ENCODE data around the gene GSG1. TPM values are rescaled to one million over a fixed set of nuclear protein-coding genes. Genes with fewer than 3 reads are reported as not detected.

GSG1 gene
- polyA plus RNA-seq, 1 donor = 1.6 TPM

GRCh38 chr12:13101821-13102375, 1.6 kb downstream of the GSG1 start:
- Histone ChIP-seq H3K27ac (ENCODE audit: low read length) (peak overlapping the region; percentile 63), H3K9me3 (ENCODE audit: control insufficient read depth, low read depth, low read length) (no peaks in the 10 kb centered on the region), H3K4me3 (ENCODE audit: low read length) (peak overlapping the region; percentile 59), H3K36me3 (ENCODE audit: control insufficient read depth, insufficient read depth, low read length) (no peaks in the 10 kb centered on the region), H3K4me1 (ENCODE audit: control insufficient read depth, insufficient read depth, low read length) (peaks cover 29% of the 10 kb centered on the region), H3K27me3 (ENCODE audit: control insufficient read depth, insufficient read depth, low read length) (no peaks in the 10 kb centered on the region)
- WGBS (ENCODE audit: insufficient coverage, low lambda C conversion rate) = no CpG with 5 or more reads among the region's 10 CpGs
- peak in 1 of 2 donors; percentile 71 for DNase-seq

- Histone ChIP-seq H3K4me3 (ENCODE audit: low read length) (peak overlapping the region; percentile 59), H3K36me3 (ENCODE audit: control insufficient read depth, insufficient read depth, low read length) (no peaks in the 10 kb centered on the region), H3K4me1 (ENCODE audit: control insufficient read depth, insufficient read depth, low read length) (peaks cover 29% of the 10 kb centered on the region), H3K27me3 (ENCODE audit: control insufficient read depth, insufficient read depth, low read length) (no peaks in the 10 kb centered on the region), H3K27ac (ENCODE audit: low read length) (peak overlapping the region; percentile 63), H3K9me3 (ENCODE audit: control insufficient read depth, low read depth, low read length) (no peaks in the 10 kb centered on the region)
- WGBS (ENCODE audit: insufficient coverage, low lambda C conversion rate) = 0% methylated on average over 4 of the region's 79 CpGs
- DNase-seq = peak; percentile 90 to 94
Measured at GRCh38 chr12:13100882-13101769, 2.3 kb downstream of the GSG1 start.

- no CpG with 5 or more reads among the region's 6 CpGs for WGBS (ENCODE audit: insufficient coverage, low lambda C conversion rate)
- peaks cover 29% of the 10 kb centered on the region for H3K4me1 ChIP-seq (ENCODE audit: control insufficient read depth, insufficient read depth, low read length)
- H3K27ac ChIP-seq (ENCODE audit: low read length) = peak overlapping the region; percentile 45
- no peaks in the 10 kb centered on the region for H3K9me3 ChIP-seq (ENCODE audit: control insufficient read depth, low read depth, low read length)
- no peak for DNase-seq
- peak overlapping the region; percentile 59 for H3K4me3 ChIP-seq (ENCODE audit: low read length)
- no peaks in the 10 kb centered on the region for H3K36me3 ChIP-seq (ENCODE audit: control insufficient read depth, insufficient read depth, low read length)
- H3K27me3 ChIP-seq (ENCODE audit: control insufficient read depth, insufficient read depth, low read length) = no peaks in the 10 kb centered on the region
Measured at GRCh38 chr12:13100605-13100881, 2.9 kb downstream of the GSG1 start.

GRCh38 chr12:13099844-13100604, 3.4 kb downstream of the GSG1 start:
- H3K9me3 ChIP-seq (ENCODE audit: control insufficient read depth, low read depth, low read length) = no peaks in the 10 kb centered on the region
- no peak overlapping the region for H3K4me3 ChIP-seq (ENCODE audit: low read length)
- H3K27ac ChIP-seq (ENCODE audit: low read length) = peak overlapping the region; percentile 45
- H3K36me3 ChIP-seq (ENCODE audit: control insufficient read depth, insufficient read depth, low read length) = no peaks in the 10 kb centered on the region
- no peaks in the 10 kb centered on the region for H3K27me3 ChIP-seq (ENCODE audit: control insufficient read depth, insufficient read depth, low read length)
- peak in 1 of 2 donors; percentile 16 for DNase-seq
- H3K4me1 ChIP-seq (ENCODE audit: control insufficient read depth, insufficient read depth, low read length) = peaks cover 29% of the 10 kb centered on the region
- 100% methylated on average over 1 of the region's 10 CpGs for WGBS (ENCODE audit: insufficient coverage, low lambda C conversion rate)

- H3K36me3 ChIP-seq (ENCODE audit: control insufficient read depth, insufficient read depth, low read length) = no peaks in the 10 kb centered on the region
- H3K4me3 ChIP-seq (ENCODE audit: low read length) = no peak overlapping the region
- H3K9me3 ChIP-seq (ENCODE audit: control insufficient read depth, low read depth, low read length) = no peaks in the 10 kb centered on the region
- 80% methylated on average over 1 of the region's 8 CpGs for WGBS (ENCODE audit: insufficient coverage, low lambda C conversion rate)
- no peaks in the 10 kb centered on the region for H3K27me3 ChIP-seq (ENCODE audit: control insufficient read depth, insufficient read depth, low read length)
- DNase-seq = peak in 1 of 2 donors; percentile 9
- H3K4me1 ChIP-seq (ENCODE audit: control insufficient read depth, insufficient read depth, low read length) = peaks cover 29% of the 10 kb centered on the region
- no peak overlapping the region for H3K27ac ChIP-seq (ENCODE audit: low read length)
Measured at GRCh38 chr12:13099066-13099843, 4.2 kb downstream of the GSG1 start.

- H3K27ac ChIP-seq (ENCODE audit: low read length) = no peak overlapping the region
- H3K27me3 ChIP-seq (ENCODE audit: control insufficient read depth, insufficient read depth, low read length) = no peaks in the 10 kb centered on the region
- DNase-seq = peak in 1 of 2 donors; percentile 16
- no peaks in the 10 kb centered on the region for H3K36me3 ChIP-seq (ENCODE audit: control insufficient read depth, insufficient read depth, low read length)
- WGBS (ENCODE audit: insufficient coverage, low lambda C conversion rate) = no CpG with 5 or more reads among the region's 9 CpGs
- H3K9me3 ChIP-seq (ENCODE audit: control insufficient read depth, low read depth, low read length) = no peaks in the 10 kb centered on the region
- no peak overlapping the region for H3K4me3 ChIP-seq (ENCODE audit: low read length)
- peaks cover 26% of the 10 kb centered on the region for H3K4me1 ChIP-seq (ENCODE audit: control insufficient read depth, insufficient read depth, low read length)
Measured at GRCh38 chr12:13097491-13098011, 5.9 kb downstream of the GSG1 start.

- no peaks in the 10 kb centered on the region for H3K36me3 ChIP-seq (ENCODE audit: control insufficient read depth, insufficient read depth, low read length)
- no CpG with 5 or more reads among the region's 8 CpGs for WGBS (ENCODE audit: insufficient coverage, low lambda C conversion rate)
- H3K4me1 ChIP-seq (ENCODE audit: control insufficient read depth, insufficient read depth, low read length) = peaks cover 21% of the 10 kb centered on the region
- no peak overlapping the region for H3K27ac ChIP-seq (ENCODE audit: low read length)
- DNase-seq = peak in 1 of 2 donors; percentile 63
- H3K27me3 ChIP-seq (ENCODE audit: control insufficient read depth, insufficient read depth, low read length) = no peaks in the 10 kb centered on the region
- H3K4me3 ChIP-seq (ENCODE audit: low read length) = no peak overlapping the region
- no peaks in the 10 kb centered on the region for H3K9me3 ChIP-seq (ENCODE audit: control insufficient read depth, low read depth, low read length)
Measured at GRCh38 chr12:13095266-13095995, 8.0 kb downstream of the GSG1 start.

GRCh38 chr12:13094367-13094766, 9.1 kb downstream of the GSG1 start:
- H3K27me3 ChIP-seq (ENCODE audit: control insufficient read depth, insufficient read depth, low read length) = no peaks in the 10 kb centered on the region
- H3K27ac ChIP-seq (ENCODE audit: low read length) = no peak overlapping the region
- DNase-seq = no peak
- peaks cover 19% of the 10 kb centered on the region for H3K4me1 ChIP-seq (ENCODE audit: control insufficient read depth, insufficient read depth, low read length)
- no peaks in the 10 kb centered on the region for H3K36me3 ChIP-seq (ENCODE audit: control insufficient read depth, insufficient read depth, low read length)
- no peaks in the 10 kb centered on the region for H3K9me3 ChIP-seq (ENCODE audit: control insufficient read depth, low read depth, low read length)
- no peak overlapping the region for H3K4me3 ChIP-seq (ENCODE audit: low read length)
- 40% methylated on average over 2 of the region's 3 CpGs for WGBS (ENCODE audit: insufficient coverage, low lambda C conversion rate)

GRCh38 chr12:13093848-13094220, 9.6 kb downstream of the GSG1 start:
- H3K4me1 ChIP-seq (ENCODE audit: control insufficient read depth, insufficient read depth, low read length) = peaks cover 19% of the 10 kb centered on the region
- no peak overlapping the region for H3K4me3 ChIP-seq (ENCODE audit: low read length)
- no peaks in the 10 kb centered on the region for H3K36me3 ChIP-seq (ENCODE audit: control insufficient read depth, insufficient read depth, low read length)
- H3K27me3 ChIP-seq (ENCODE audit: control insufficient read depth, insufficient read depth, low read length) = no peaks in the 10 kb centered on the region
- no peaks in the 10 kb centered on the region for H3K9me3 ChIP-seq (ENCODE audit: control insufficient read depth, low read depth, low read length)
- no peak overlapping the region for H3K27ac ChIP-seq (ENCODE audit: low read length)
- peak in 1 of 2 donors; percentile 23 for DNase-seq
- 0% methylated on average over 2 of the region's 2 CpGs for WGBS (ENCODE audit: insufficient coverage, low lambda C conversion rate)

All from large intestine (tissue), 3 donors.